Panc1 (cell line): ENCODE results near the gene MRPL10. TPM values are rescaled to one million over a fixed set of nuclear protein-coding genes. Genes with fewer than 3 reads are reported as not detected.

Experiments
- ATAC-seq: fragments of 200-7000 bp; cut with Tn5 transposase; 2 replicates; pipeline ENCODE4 v1.9.1; 2020; ENCODE audit warnings: mild to moderate bottlenecking, moderate library complexity
- BruUV-seq: library from RNA; stranded (reverse); fragments of 400-500 nt; replicated peaks from 2 replicates; lab custom pipeline; 2021; lab: Mats Ljungman, UMichigan
- CTCF ChIA-PET: fragments of 300-600 bp; sonication (Branson Sonifier 250); formaldehyde crosslinking; loops from one replicate; lab custom pipeline; 2022; ENCODE audit warnings: antibody characterized with exemption; lab: Charles Lee
- POLR2A ChIA-PET: fragments of 300-600 bp; sonication (Branson Sonifier 250); formaldehyde crosslinking; loops from one replicate; lab custom pipeline; 2022; ENCODE audit warnings: antibody characterized with exemption; lab: Charles Lee
- DNase-seq: peaks from one replicate; pipeline ENCODE4 v3.0.0-alpha.2; 2010; ENCODE audit warnings: low read depth, low spot score
- H3K27ac ChIP-seq: 2 replicates; pipeline ENCODE4 v1.5.1; 2011; ENCODE audit warnings: mild to moderate bottlenecking, low read length, inconsistent platforms
- H3K27me3 ChIP-seq: fragments of 200-500 bp; sonication (Bioruptor generic); 2 replicates; pipeline ENCODE4 v1.6.0; 2014; ENCODE audit warnings: low read length, inconsistent platforms; ENCODE audit not compliant: control insufficient read depth, insufficient read depth
- H3K36me3 ChIP-seq: fragments of 200-500 bp; sonication (Bioruptor generic); 2 replicates; pipeline ENCODE4 v1.5.1; 2014; ENCODE audit warnings: inconsistent platforms, mild to moderate bottlenecking, low read length, moderate library complexity; ENCODE audit not compliant: control insufficient read depth, insufficient read depth
- H3K4me1 ChIP-seq: 2 replicates; pipeline ENCODE4 v1.5.1; 2011; ENCODE audit warnings: inconsistent platforms, mild to moderate bottlenecking, low read length, moderate library complexity; ENCODE audit not compliant: control insufficient read depth, insufficient read depth
- H3K4me3 ChIP-seq, 2 experiments: 2 replicates each; pipeline ENCODE4 v1.5.1; 2011 to 2012; ENCODE audit warnings: low read depth in 2 of 2, low read length in 2 of 2, mild to moderate bottlenecking in 2 of 2, inconsistent platforms in 1 of 2, moderate library complexity in 1 of 2
- H3K9me3 ChIP-seq: fragments of 200-500 bp; sonication (Bioruptor generic); 2 replicates; pipeline ENCODE4 v1.5.1; 2014; ENCODE audit warnings: low read depth, mild to moderate bottlenecking, inconsistent platforms, low read length, moderate library complexity; ENCODE audit not compliant: control insufficient read depth, insufficient read depth
- CTCF ChIP-seq: fragments of 450-650 bp; IDR thresholded peaks from 2 replicates; pipeline ENCODE4 v1.5.1; 2017; ENCODE audit warnings: mild to moderate bottlenecking
- POLR2AphosphoS5 ChIP-seq: IDR thresholded peaks from 2 replicates; pipeline ENCODE4 v1.6.1; 2012; ENCODE audit warnings: mild to moderate bottlenecking, low read depth, low read length, moderate library complexity
- REST ChIP-seq, 2 experiments: IDR thresholded peaks; 2 replicates each; pipeline ENCODE4 v1.6.1; 2011 to 2012; ENCODE audit warnings: low read depth in 2 of 2, control low read depth in 1 of 2, low read length in 1 of 2, mild to moderate bottlenecking in 1 of 2, moderate library complexity in 1 of 2; ENCODE audit not compliant: insufficient read depth in 1 of 2
- SIN3A ChIP-seq: IDR thresholded peaks from 2 replicates; pipeline ENCODE4 v1.6.1; 2012; ENCODE audit warnings: low read depth, mild to moderate bottlenecking, low read length, moderate library complexity, borderline replicate concordance; ENCODE audit not compliant: insufficient read depth
- TCF7L2 ChIP-seq: IDR thresholded peaks from 2 replicates; pipeline ENCODE4 v1.6.1; 2011; ENCODE audit warnings: mild to moderate bottlenecking, low read depth, low read length, inconsistent platforms
- in situ Hi-C: cut with HindIII; loops from 2 replicates; pipeline ENCODE4 v1.10.0; 2016; ENCODE audit warnings: low sequenced_read_pairs, low pct_unique_long_range_greater_than_20kb
- intact Hi-C: fragments of 100-400 bp; cut with micrococcal nuclease; formaldehyde crosslinking; loops from one replicate; pipeline ENCODE4 v1.10.0; 2022; ENCODE audit not compliant: unreplicated experiment
- total RNA-seq: library from RNA; stranded (reverse); gene quantifications from one replicate; pipeline ENCODE4 v1.2.1, GENCODE V29; 2021; ENCODE audit not compliant: unreplicated experiment

The MRPL10 gene
- total RNA-seq, 1 experiment from 2014 or later = 41.9 TPM

GRCh38 chr17:47821424-47822391 is 9.6 kb downstream of the MRPL10 start, which contains the start of gene OSBPL7:
TSS of gene OSBPL7 (minus strand) at chr17:47821794. CDS start at chr17:47820278, 1,516 bp downstream.
- ATAC-seq (peak; percentile 85), DNase-seq (no peak)
- Histone ChIP-seq H3K36me3 (peaks cover 4% of the 10 kb centered on the region; the same call in 1 of the 2 replicates), H3K9me3 (no peaks in the 10 kb centered on the region), H3K4me1 (peaks cover 17% of the 10 kb centered on the region), H3K27ac (peak within 1 kb of the TSS; percentile 57), H3K27me3 (no peaks in the 10 kb centered on the region), H3K4me3 (peak within 1 kb of the TSS; percentile 54 to 66)
- POLR2A ChIA-PET = no interaction called here
- TF ChIP-seq POLR2AphosphoS5 (no peak), CTCF (no peak), SIN3A (no peak), REST (IDR thresholded peaks at IDR 0.05; ENCODE audit: insufficient read depth in 1 of 2, low read depth in 2 of 2, low read length in 1 of 2) (no peak), TCF7L2 (no peak)
- BruUV-seq = no TSS peak
- intact Hi-C loops = no loop called here
- in situ Hi-C loops = no loop called here
- CTCF ChIA-PET = interaction anchor here (0.6 to 0.7 kb wide), 2 partner anchors 9 to 166 kb away, joined by 3 read pairs; no protein-coding TSS in a partner anchor

GRCh38 chr17:47821031-47821423 is 10.3 kb downstream of the MRPL10 start:
- intact Hi-C loops = no loop called here
- Histone ChIP-seq H3K27me3 (no peaks in the 10 kb centered on the region), H3K36me3 (peaks cover 4% of the 10 kb centered on the region; the same call in 1 of the 2 replicates), H3K4me1 (peaks cover 17% of the 10 kb centered on the region), H3K9me3 (no peaks in the 10 kb centered on the region), H3K27ac (peak overlapping the region; percentile 57; the same call in 1 of the 2 replicates), H3K4me3 (peak overlapping the region; percentile 54 to 66)
- ChIA-PET POLR2A (no interaction called here), CTCF (interaction anchor here (0.7 kb wide), 1 partner anchor 9 kb away, joined by 3 read pairs; no protein-coding TSS in a partner anchor)
- DNase-seq (no peak), ATAC-seq (no peak)
- in situ Hi-C loops = no loop called here
- BruUV-seq = no TSS peak
- TF ChIP-seq POLR2AphosphoS5 (no peak), REST (IDR thresholded peaks at IDR 0.05; ENCODE audit: insufficient read depth in 1 of 2, low read depth in 2 of 2, low read length in 1 of 2) (no peak), CTCF (no peak), TCF7L2 (no peak), SIN3A (no peak)
